ENCODE data around the gene KYNU.
"Not testable (repeated sequence)": the region's sequence is repeated elsewhere in the genome, so short reads cannot be mapped to it uniquely, and the experiment has no call there.

The KYNU gene

GRCh38 chr2:142920571-142920970, 43.1 kb downstream of the KYNU start:
- no peak for DNase-seq

GRCh38 chr2:142926445-142926844, 49.0 kb downstream of the KYNU start:
- no peak for DNase-seq

- no peak for DNase-seq
Observed at GRCh38 chr2:142930835-142931398, 53.5 kb downstream of the KYNU start.

GRCh38 chr2:142933916-142934315, 56.5 kb downstream of the KYNU start:
- DNase-seq = no peak

GRCh38 chr2:142935563-142936089, 58.2 kb downstream of the KYNU start:
- DNase-seq = no peak

- DNase-seq = no peak
Observed at GRCh38 chr2:142936629-142937028, 59.2 kb downstream of the KYNU start.

GRCh38 chr2:142937347-142937746, 59.9 kb downstream of the KYNU start:
- no peak for DNase-seq

- no peak for DNase-seq
Observed at GRCh38 chr2:142938240-142938639, 60.8 kb downstream of the KYNU start.

- no peak for DNase-seq
Observed at GRCh38 chr2:142940606-142941223, 63.3 kb downstream of the KYNU start.

GRCh38 chr2:142942690-142943089, 65.2 kb downstream of the KYNU start:
- DNase-seq = no peak

- no peak for DNase-seq
Observed at GRCh38 chr2:142944264-142944663, 66.8 kb downstream of the KYNU start.

- DNase-seq = no peak
Observed at GRCh38 chr2:142944721-142945120, 67.3 kb downstream of the KYNU start.

GRCh38 chr2:142946941-142947340, 69.5 kb downstream of the KYNU start:
- DNase-seq = no peak

- not testable (repeated sequence) for DNase-seq
Observed at GRCh38 chr2:142948723-142949122, 71.3 kb downstream of the KYNU start.

- DNase-seq = not testable (repeated sequence)
Observed at GRCh38 chr2:142950323-142950722, 72.9 kb downstream of the KYNU start.

GRCh38 chr2:142951190-142952007, 73.9 kb downstream of the KYNU start:
- no peak for DNase-seq

GRCh38 chr2:142952018-142952417, 74.6 kb downstream of the KYNU start:
- no peak for DNase-seq

GRCh38 chr2:142952793-142953494, 75.5 kb downstream of the KYNU start:
- DNase-seq = no peak

- no peak for DNase-seq
Observed at GRCh38 chr2:142954493-142954892, 77.0 kb downstream of the KYNU start.

- DNase-seq = no peak
Observed at GRCh38 chr2:142957144-142957543, 79.7 kb downstream of the KYNU start.

GRCh38 chr2:142961202-142961601, 83.7 kb downstream of the KYNU start:
- DNase-seq = no peak

- no peak for DNase-seq
Observed at GRCh38 chr2:142965443-142965842, 88.0 kb downstream of the KYNU start.

GRCh38 chr2:142966284-142966683, 88.8 kb downstream of the KYNU start:
- DNase-seq = no peak
